ENCODE measurements around the gene WNT6. TPM values are rescaled to one million over a fixed set of nuclear protein-coding genes. Genes with fewer than 3 reads are reported as not detected.
"Not testable (repeated sequence)": the region's sequence is repeated elsewhere in the genome, so short reads cannot be mapped to it uniquely, and the experiment has no call there.

Gene WNT6
- total RNA-seq, 2 experiments from 2014 or later = not detected

GRCh38 chr2:218833023-218833609 lies 26.5 kb upstream of the WNT6 start:
- Mint-ChIP-seq H3K36me3 (ENCODE audit: low read depth) (no peaks in the 10 kb centered on the region), H3K4me3 (no peak overlapping the region), H3K9me3 (peaks cover 9% of the 10 kb centered on the region), H3K27ac (no peak overlapping the region), H3K27me3 (ENCODE audit: low read depth) (peaks cover 33% of the 10 kb centered on the region), H3K4me1 (ENCODE audit: low read depth) (no peaks in the 10 kb centered on the region)
- no peak for DNase-seq
- CTCF ChIA-PET = interaction anchor here (0.6 to 1.0 kb wide), 3 partner anchors 14 to 162 kb away, joined by 3 to 4 read pairs (median 3); no protein-coding TSS in a partner anchor
- intact Hi-C loops (cut with micrococcal nuclease) = no loop called here

GRCh38 chr2:218834685-218835084 lies 24.9 kb upstream of the WNT6 start:
- CTCF ChIA-PET = no interaction called here
- H3K36me3 Mint-ChIP-seq (ENCODE audit: low read depth) = no peaks in the 10 kb centered on the region
- H3K4me3 Mint-ChIP-seq = no peak overlapping the region
- H3K9me3 Mint-ChIP-seq = peaks cover 9% of the 10 kb centered on the region
- peaks cover 37% of the 10 kb centered on the region for H3K27me3 Mint-ChIP-seq (ENCODE audit: low read depth)
- no peaks in the 10 kb centered on the region for H3K4me1 Mint-ChIP-seq (ENCODE audit: low read depth)
- no peak overlapping the region for H3K27ac Mint-ChIP-seq
- intact Hi-C loops (cut with micrococcal nuclease) = no loop called here
- no peak for DNase-seq

- DNase-seq = no peak
- Mint-ChIP-seq H3K9me3 (peaks cover 9% of the 10 kb centered on the region), H3K27me3 (ENCODE audit: low read depth) (peaks cover 24% of the 10 kb centered on the region), H3K4me1 (ENCODE audit: low read depth) (no peaks in the 10 kb centered on the region), H3K4me3 (no peak overlapping the region), H3K27ac (no peak overlapping the region), H3K36me3 (ENCODE audit: low read depth) (no peaks in the 10 kb centered on the region)
- intact Hi-C loops (cut with micrococcal nuclease) = no loop called here
- CTCF ChIA-PET = interaction anchor here (1.4 to 3.2 kb wide), 2 partner anchors 10 to 11 kb away, joined by 3 to 8 read pairs; no protein-coding TSS in a partner anchor
Measured at GRCh38 chr2:218837495-218837894, 22.1 kb upstream of the WNT6 start.

- intact Hi-C loops (cut with micrococcal nuclease) = no loop called here
- Mint-ChIP-seq H3K27ac (no peak overlapping the region), H3K4me1 (ENCODE audit: low read depth) (no peaks in the 10 kb centered on the region), H3K9me3 (peaks cover 12% of the 10 kb centered on the region), H3K4me3 (no peak overlapping the region), H3K36me3 (ENCODE audit: low read depth) (no peaks in the 10 kb centered on the region), H3K27me3 (ENCODE audit: low read depth) (peaks cover 22% of the 10 kb centered on the region)
- no peak for DNase-seq
- CTCF ChIA-PET = interaction anchor here (1.8 to 3.2 kb wide), 2 partner anchors 8 to 13 kb away, joined by 4 to 8 read pairs; no protein-coding TSS in a partner anchor
Measured at GRCh38 chr2:218839430-218839829, 20.2 kb upstream of the WNT6 start.

- Mint-ChIP-seq H3K4me3 (no peak overlapping the region), H3K36me3 (ENCODE audit: low read depth) (no peaks in the 10 kb centered on the region), H3K27ac (no peak overlapping the region)
Measured at GRCh38 chr2:218839888-218840287, 19.7 kb upstream of the WNT6 start.

GRCh38 chr2:218844334-218844733 lies 15.3 kb upstream of the WNT6 start:
- H3K4me3 Mint-ChIP-seq; CTCF ChIA-PET; DNase-seq; H3K9me3 Mint-ChIP-seq; H3K36me3 Mint-ChIP-seq (ENCODE audit: low read depth); H3K27me3 Mint-ChIP-seq (ENCODE audit: low read depth); H3K27ac Mint-ChIP-seq; H3K4me1 Mint-ChIP-seq (ENCODE audit: low read depth): not testable (repeated sequence)
- intact Hi-C loops (cut with micrococcal nuclease) = loop anchor here (10.0 kb wide), 1 partner anchor 330 kb away; no protein-coding TSS in a partner anchor

More at GRCh38 chr2:218839888-218840287, 19.7 kb upstream of the WNT6 start:
- peaks cover 20% of the 10 kb centered on the region for H3K27me3 Mint-ChIP-seq (ENCODE audit: low read depth)
- intact Hi-C loops (cut with micrococcal nuclease) = loop anchor here (10.0 kb wide), 1 partner anchor 325 kb away; no protein-coding TSS in a partner anchor
- H3K4me1 Mint-ChIP-seq (ENCODE audit: low read depth) = no peaks in the 10 kb centered on the region
- H3K9me3 Mint-ChIP-seq = peaks cover 13% of the 10 kb centered on the region
- CTCF ChIA-PET = interaction anchor here (0.6 to 1.8 kb wide), 2 partner anchors 12 to 119 kb away, joined by 4 read pairs; no protein-coding TSS in a partner anchor
- no peak for DNase-seq

- intact Hi-C loops (cut with micrococcal nuclease) = loop anchor here (1.0 to 10.0 kb wide), 7 partner anchors 119 to 575 kb away; partner anchors contain the start of genes BCS1L, TTLL4 and ZNF142
- CTCF ChIA-PET = interaction anchor here (0.6 to 3.5 kb wide), 28 partner anchors 9 to 545 kb away, joined by 3 to 46 read pairs (median 4); partner anchors contain the start of genes BCS1L, CYP27A1, RNF25 and STK36
Measured at GRCh38 chr2:218846963-218847362, 12.6 kb upstream of the WNT6 start.

GRCh38 chr2:218849721-218850120 lies 9.9 kb upstream of the WNT6 start:
- Mint-ChIP-seq H3K36me3 (ENCODE audit: low read depth) (no peaks in the 10 kb centered on the region), H3K9me3 (peaks cover 2% of the 10 kb centered on the region), H3K4me1 (ENCODE audit: low read depth) (peaks cover 2% of the 10 kb centered on the region), H3K4me3 (no peak overlapping the region), H3K27ac (no peak overlapping the region), H3K27me3 (ENCODE audit: low read depth) (peaks cover 17% of the 10 kb centered on the region)
- intact Hi-C loops (cut with micrococcal nuclease) = loop anchor here (5.0 to 10.0 kb wide), 3 partner anchors 265 to 335 kb away; no protein-coding TSS in a partner anchor
- CTCF ChIA-PET = interaction anchor here (0.7 to 7.6 kb wide), 8 partner anchors 13 to 274 kb away, joined by 3 to 84 read pairs (median 4); partner anchors contain the start of genes BCS1L and ZNF142
- no peak for DNase-seq

More at GRCh38 chr2:218846963-218847362, 12.6 kb upstream of the WNT6 start:
- DNase-seq; H3K4me1 Mint-ChIP-seq (ENCODE audit: low read depth); H3K4me3 Mint-ChIP-seq; H3K9me3 Mint-ChIP-seq; H3K27ac Mint-ChIP-seq; H3K27me3 Mint-ChIP-seq (ENCODE audit: low read depth); H3K36me3 Mint-ChIP-seq (ENCODE audit: low read depth): not testable (repeated sequence)

- Mint-ChIP-seq H3K4me1 (ENCODE audit: low read depth) (peaks cover 2% of the 10 kb centered on the region), H3K4me3 (no peak overlapping the region), H3K27ac (no peak overlapping the region), H3K9me3 (no peaks in the 10 kb centered on the region), H3K27me3 (ENCODE audit: low read depth) (peaks cover 25% of the 10 kb centered on the region), H3K36me3 (ENCODE audit: low read depth) (no peaks in the 10 kb centered on the region)
- intact Hi-C loops (cut with micrococcal nuclease) = loop anchor here (5.0 to 10.0 kb wide), 2 partner anchors 264 to 307 kb away; no protein-coding TSS in a partner anchor
- CTCF ChIA-PET = interaction anchor here (0.6 to 7.6 kb wide), 13 partner anchors 11 to 511 kb away, joined by 3 to 84 read pairs (median 5); partner anchors contain the start of genes BCS1L and ZNF142
- DNase-seq = no peak
Measured at GRCh38 chr2:218850796-218851195, 8.8 kb upstream of the WNT6 start.

GRCh38 chr2:218851286-218851685 lies 8.3 kb upstream of the WNT6 start:
- DNase-seq = no peak
- H3K9me3 Mint-ChIP-seq = no peaks in the 10 kb centered on the region
- H3K4me1 Mint-ChIP-seq (ENCODE audit: low read depth) = peaks cover 2% of the 10 kb centered on the region
- H3K4me3 Mint-ChIP-seq = no peak overlapping the region
- H3K27ac Mint-ChIP-seq = no peak overlapping the region
- peaks cover 29% of the 10 kb centered on the region for H3K27me3 Mint-ChIP-seq (ENCODE audit: low read depth)
- CTCF ChIA-PET = interaction anchor here (0.6 to 7.6 kb wide), 14 partner anchors 10 to 592 kb away, joined by 3 to 84 read pairs (median 4); partner anchors contain the start of genes BCS1L and ZNF142
- H3K36me3 Mint-ChIP-seq (ENCODE audit: low read depth) = no peaks in the 10 kb centered on the region
- intact Hi-C loops (cut with micrococcal nuclease) = loop anchor here (5.0 to 10.0 kb wide), 2 partner anchors 264 to 306 kb away; no protein-coding TSS in a partner anchor

GRCh38 chr2:218852911-218853667 lies 6.5 kb upstream of the WNT6 start:
- H3K9me3 Mint-ChIP-seq = no peaks in the 10 kb centered on the region
- H3K36me3 Mint-ChIP-seq (ENCODE audit: low read depth) = no peaks in the 10 kb centered on the region
- H3K4me3 Mint-ChIP-seq = no peak overlapping the region
- intact Hi-C loops (cut with micrococcal nuclease) = loop anchor here (1.0 to 10.0 kb wide), 6 partner anchors 23 to 304 kb away; no protein-coding TSS in a partner anchor
- no peak overlapping the region for H3K27ac Mint-ChIP-seq
- CTCF ChIA-PET = interaction anchor here (0.6 to 7.6 kb wide), 13 partner anchors 14 to 537 kb away, joined by 3 to 84 read pairs (median 4); no protein-coding TSS in a partner anchor
- no peaks in the 10 kb centered on the region for H3K4me1 Mint-ChIP-seq (ENCODE audit: low read depth)
- peaks cover 39% of the 10 kb centered on the region for H3K27me3 Mint-ChIP-seq (ENCODE audit: low read depth)
- peak; percentile 80 for DNase-seq

GRCh38 chr2:218853766-218854165 lies 5.8 kb upstream of the WNT6 start:
- no peaks in the 10 kb centered on the region for H3K4me1 Mint-ChIP-seq (ENCODE audit: low read depth)
- intact Hi-C loops (cut with micrococcal nuclease) = loop anchor here (1.0 to 10.0 kb wide), 6 partner anchors 23 to 304 kb away; no protein-coding TSS in a partner anchor
- no peaks in the 10 kb centered on the region for H3K9me3 Mint-ChIP-seq
- no peak overlapping the region for H3K4me3 Mint-ChIP-seq
- CTCF ChIA-PET = interaction anchor here (0.5 to 7.6 kb wide), 8 partner anchors 17 to 480 kb away, joined by 3 to 84 read pairs (median 4); no protein-coding TSS in a partner anchor
- no peak for DNase-seq
- H3K36me3 Mint-ChIP-seq (ENCODE audit: low read depth) = no peaks in the 10 kb centered on the region
- H3K27ac Mint-ChIP-seq = no peak overlapping the region
- peaks cover 46% of the 10 kb centered on the region for H3K27me3 Mint-ChIP-seq (ENCODE audit: low read depth)
